ENCODE results near the gene PPP2R3C. TPM values are rescaled to one million over a fixed set of nuclear protein-coding genes. Genes with fewer than 3 reads are reported as not detected.

Gene PPP2R3C
- total RNA-seq, result 10 to 100 TPM; 16.8 to 39.7 (median 28.6) TPM
- polyA plus RNA-seq, result 10 to 100 TPM; 20.3 to 26.8 TPM
- long read RNA-seq, donor 1, transcript PPP2R3C-217 (12 exons, 1,846 nt), result minor isoform, 36 of 113 reads
- long read RNA-seq, donor 1, transcript PPP2R3C-201 (13 exons, 1,839 nt), result major isoform, 45 of 113 reads
- long read RNA-seq, donor 1, partial matches to known transcripts, result 8 of 113 reads
- long read RNA-seq, donor 1, other reads (novel, unspliced or antisense), result 20 of 113 reads
- long read RNA-seq, donor 2, transcript PPP2R3C-201 (13 exons, 1,839 nt), result major isoform, 16 of 44 reads
- long read RNA-seq, donor 2, partial matches to known transcripts, result 20 of 44 reads
- long read RNA-seq, donor 2, other reads (novel, unspliced or antisense), result 6 of 44 reads
- long read RNA-seq, donor 3, transcript PPP2R3C-217 (12 exons, 1,846 nt), result minor isoform, 8 of 24 reads
- long read RNA-seq, donor 3, transcript PPP2R3C-201 (13 exons, 1,839 nt), result major isoform, 10 of 24 reads
- long read RNA-seq, donor 3, partial matches to known transcripts, result 0 of 24 reads
- long read RNA-seq, donor 3, other reads (novel, unspliced or antisense), result 6 of 24 reads

- Histone ChIP-seq H3K4me1 (ENCODE audit: insufficient read depth) (no peaks in the 10 kb centered on the region), H3K9me3 (no peaks in the 10 kb centered on the region), H3K27ac (peak within 1 kb of the TSS; percentile 69 to 88), H3K27me3 (no peaks in the 10 kb centered on the region), H3K36me3 (no peaks in the 10 kb centered on the region), H3K4me3 (peak within 1 kb of the TSS; percentile 76)
- DNase-seq, result peak; percentile 84 to 90 (median 85)
- WGBS, 3 donors, result 0 to 1% (median 0%) methylated on average over 57 of the region's 57 CpGs
- TF ChIP-seq CTCF (IDR thresholded peaks at IDR 0.05) (peak in 1 of 3 donors; percentile 11), POLR2A (IDR thresholded peaks at IDR 0.05) (peak; percentile 53), EP300 (IDR thresholded peaks at IDR 0.05) (no peak)
- intact Hi-C loops (cut with DNase I), result no loop called here
Measured at GRCh38 chr14:35121887-35122695, at the start of gene PPP2R3C, which contains the start of gene PRORP. Gene PPP2R3C (minus strand): TSS chr14:35121990. CDS start chr14:35121959, 31 bp downstream. Gene PRORP (plus strand): TSS chr14:35122552. CDS start chr14:35123246, 694 bp downstream.

GRCh38 chr14:35167496-35167895 lies 45.7 kb upstream of the PPP2R3C start:
- H3K9me3 ChIP-seq, result no peaks in the 10 kb centered on the region
- intact Hi-C loops (cut with DNase I), result no loop called here
- no peaks in the 10 kb centered on the region for H3K4me1 ChIP-seq (ENCODE audit: insufficient read depth)
- DNase-seq, result no peak
- H3K4me3 ChIP-seq, result no peak overlapping the region
- no peak overlapping the region for H3K27ac ChIP-seq
- no peaks in the 10 kb centered on the region for H3K36me3 ChIP-seq
- 92 to 95% (median 93%) methylated on average over 3 of the region's 3 CpGs for whole genome bisulfite sequencing, 3 donors
- no peaks in the 10 kb centered on the region for H3K27me3 ChIP-seq
- no peak for TF ChIP-seq CTCF (IDR thresholded peaks at IDR 0.05)
- no peak for TF ChIP-seq POLR2A (IDR thresholded peaks at IDR 0.05)
- no peak for TF ChIP-seq EP300 (IDR thresholded peaks at IDR 0.05)

- no peaks in the 10 kb centered on the region for H3K4me1 ChIP-seq (ENCODE audit: insufficient read depth)
- no peaks in the 10 kb centered on the region for H3K27me3 ChIP-seq
- H3K36me3 ChIP-seq, result no peaks in the 10 kb centered on the region
- no peak overlapping the region for H3K4me3 ChIP-seq
- no peak for TF ChIP-seq POLR2A (IDR thresholded peaks at IDR 0.05)
- TF ChIP-seq EP300 (IDR thresholded peaks at IDR 0.05), result no peak
- TF ChIP-seq CTCF (IDR thresholded peaks at IDR 0.05), result no peak
- H3K27ac ChIP-seq, result no peak overlapping the region
- intact Hi-C loops (cut with DNase I), result no loop called here
- no peak for DNase-seq
- H3K9me3 ChIP-seq, result no peaks in the 10 kb centered on the region
- WGBS, 3 donors, result 78 to 80% (median 79%) methylated on average over 5 of the region's 5 CpGs
Measured at GRCh38 chr14:35164849-35165248, 43.1 kb upstream of the PPP2R3C start.

GRCh38 chr14:35163384-35163783 lies 41.6 kb upstream of the PPP2R3C start:
- TF ChIP-seq CTCF (IDR thresholded peaks at IDR 0.05), result no peak
- TF ChIP-seq EP300 (IDR thresholded peaks at IDR 0.05), result no peak
- no peak for TF ChIP-seq POLR2A (IDR thresholded peaks at IDR 0.05)
- Histone ChIP-seq H3K9me3 (no peaks in the 10 kb centered on the region), H3K36me3 (no peaks in the 10 kb centered on the region), H3K4me1 (ENCODE audit: insufficient read depth) (no peaks in the 10 kb centered on the region), H3K27ac (no peak overlapping the region), H3K4me3 (no peak overlapping the region), H3K27me3 (no peaks in the 10 kb centered on the region)
- intact Hi-C loops (cut with DNase I), result no loop called here
- WGBS, 3 donors, result 97 to 99% (median 98%) methylated on average over 1 of the region's 1 CpG
- DNase-seq, result no peak
